Astrocyte of the cerebellum (primary cell): Measurements from ENCODE around the gene ZSWIM4.

Experiments
- DNase-seq: peaks from one replicate; pipeline ENCODE4 v3.0.0-alpha.2; 2011; ENCODE audit warnings: low read depth
- H3K4me3 ChIP-seq: 2 replicates; pipeline ENCODE4 v1.5.1; 2011; ENCODE audit warnings: mild to moderate bottlenecking, low read depth, low read length, moderate library complexity
- CTCF ChIP-seq: IDR thresholded peaks from 2 replicates; pipeline ENCODE4 v1.5.1; 2012; ENCODE audit warnings: low read length, low read depth, moderate library complexity, mild to moderate bottlenecking; ENCODE audit errors: missing control alignments
- in situ Hi-C: cut with HindIII; loops from 2 replicates; pipeline ENCODE4 v1.10.0; 2017; ENCODE audit warnings: low sequenced_read_pairs

Gene ZSWIM4

GRCh38 chr19:13808856-13809255, 13.6 kb downstream of the ZSWIM4 start:
- no peak for TF ChIP-seq CTCF
- no peak for DNase-seq
- in situ Hi-C loops = no loop called here
- H3K4me3 ChIP-seq = no peak overlapping the region

- no peak overlapping the region for H3K4me3 ChIP-seq
- TF ChIP-seq CTCF = no peak
- in situ Hi-C loops = no loop called here
- DNase-seq = no peak
Observed at GRCh38 chr19:13812544-13812943, 17.3 kb downstream of the ZSWIM4 start.

- in situ Hi-C loops = no loop called here
- no peak for TF ChIP-seq CTCF
- no peak overlapping the region for H3K4me3 ChIP-seq
- DNase-seq = no peak
Observed at GRCh38 chr19:13813147-13813546, 17.9 kb downstream of the ZSWIM4 start.

GRCh38 chr19:13814550-13814949, 19.3 kb downstream of the ZSWIM4 start:
- no peak overlapping the region for H3K4me3 ChIP-seq
- no peak for DNase-seq
- TF ChIP-seq CTCF = no peak
- in situ Hi-C loops = no loop called here

- no peak for TF ChIP-seq CTCF
- in situ Hi-C loops = no loop called here
- no peak overlapping the region for H3K4me3 ChIP-seq
- DNase-seq = no peak
Observed at GRCh38 chr19:13817018-13817614, 21.9 kb downstream of the ZSWIM4 start.

- in situ Hi-C loops = no loop called here
- H3K4me3 ChIP-seq = no peak overlapping the region
- TF ChIP-seq CTCF = no peak
- DNase-seq = no peak
Observed at GRCh38 chr19:13817615-13818371, 22.6 kb downstream of the ZSWIM4 start.
